ENCODE measurements around the gene SERP2. TPM values are rescaled to one million over a fixed set of nuclear protein-coding genes. Genes with fewer than 3 reads are reported as not detected.

Gene SERP2
- total RNA-seq, 1 experiment from 2014 or later = 1.8 TPM

GRCh38 chr13:44331912-44332851 is 41.4 kb upstream of the SERP2 start:
- Histone ChIP-seq H2BK20ac (ENCODE audit: low read depth, low read length, poor library complexity, severe bottlenecking) (no peak overlapping the region), H3T11ph (ENCODE audit: low read length) (no peak overlapping the region), H3K27ac (ENCODE audit: insufficient read length, low read depth, low read length) (no peak overlapping the region), H3K4me2 (ENCODE audit: insufficient read depth, insufficient read length, low read length) (no peak overlapping the region), H4K5ac (ENCODE audit: insufficient read length, low read depth, low read length) (no peak overlapping the region), H3K18ac (ENCODE audit: insufficient read length, low read depth, low read length) (no peak overlapping the region), H3K4me1 (ENCODE audit: insufficient read depth, low read length) (peaks cover 3% of the 10 kb centered on the region; the same call in 1 of the 2 replicates), H3K4ac (ENCODE audit: low read depth, low read length) (no peak overlapping the region), H3K14ac (ENCODE audit: insufficient read depth, low read length) (no peak overlapping the region; the same call in 1 of the 2 replicates), H4K20me1 (ENCODE audit: control insufficient read depth, insufficient read depth, insufficient read length) (no peaks in the 10 kb centered on the region), H3K56ac (ENCODE audit: insufficient read length, low read depth, low read length) (no peak overlapping the region), H3K23me2 (ENCODE audit: insufficient read length, low read depth, low read length, poor library complexity, severe bottlenecking) (no peaks in the 10 kb centered on the region), H3K27me3 (ENCODE audit: insufficient read depth, low read length) (no peaks in the 10 kb centered on the region), H3K79me1 (ENCODE audit: insufficient read depth, low read depth, low read length, poor library complexity, severe bottlenecking) (no peaks in the 10 kb centered on the region), H2AK5ac (ENCODE audit: insufficient read length, low read length) (no peak overlapping the region), H3K79me2 (ENCODE audit: insufficient read depth, low read length) (no peaks in the 10 kb centered on the region; the same call in 1 of the 2 replicates), H4K8ac (replicated peaks; ENCODE audit: insufficient read length, low read depth, low read length) (no peak overlapping the region), H2AFZ (ENCODE audit: low read length) (no peak overlapping the region), H2BK12ac (ENCODE audit: insufficient read length, low read depth, low read length) (no peak overlapping the region), H3K9me3 (ENCODE audit: control insufficient read depth, low read depth, low read length) (no peaks in the 10 kb centered on the region), H2BK5ac (ENCODE audit: insufficient read length, low read length) (no peak overlapping the region), H2BK120ac (ENCODE audit: low read depth, low read length, poor library complexity, severe bottlenecking) (no peak overlapping the region), H4K91ac (ENCODE audit: insufficient read length, low read depth, low read length) (no peak overlapping the region), H3K9ac (ENCODE audit: extremely low read depth, insufficient read length, low read length) (no peak overlapping the region), H2BK15ac (ENCODE audit: low read depth, low read length) (no peak overlapping the region), H3K23ac (ENCODE audit: insufficient read length, low read depth, low read length) (no peak overlapping the region)
- Mint-ChIP-seq H3K4me1 (peaks cover 18 to 33% of the 10 kb centered on the region in 2 experiments), H3K27ac (peak overlapping the region; percentile 8 to 83 (median 22); a peak in 1 of 7 replicates), H3K27me3 (ENCODE audit: low read depth) (peaks cover 4% of the 10 kb centered on the region), H3K36me3 (ENCODE audit: insufficient read depth in 1 of 3, low read depth in 3 of 3) (peaks cover 0 to 4% (median 3%) of the 10 kb centered on the region in 3 experiments; a peak in 2 of 7 replicates), H3K4me3 (no peak overlapping the region), H3K9me3 (peaks cover 11 to 13% of the 10 kb centered on the region in 2 experiments; a peak in 3 of 5 replicates)
- no CpG with 5 or more reads among the region's 7 CpGs for WGBS (ENCODE audit: extremely low coverage, insufficient read length, low lambda C conversion rate)
- TF ChIP-seq, protein P1, sequence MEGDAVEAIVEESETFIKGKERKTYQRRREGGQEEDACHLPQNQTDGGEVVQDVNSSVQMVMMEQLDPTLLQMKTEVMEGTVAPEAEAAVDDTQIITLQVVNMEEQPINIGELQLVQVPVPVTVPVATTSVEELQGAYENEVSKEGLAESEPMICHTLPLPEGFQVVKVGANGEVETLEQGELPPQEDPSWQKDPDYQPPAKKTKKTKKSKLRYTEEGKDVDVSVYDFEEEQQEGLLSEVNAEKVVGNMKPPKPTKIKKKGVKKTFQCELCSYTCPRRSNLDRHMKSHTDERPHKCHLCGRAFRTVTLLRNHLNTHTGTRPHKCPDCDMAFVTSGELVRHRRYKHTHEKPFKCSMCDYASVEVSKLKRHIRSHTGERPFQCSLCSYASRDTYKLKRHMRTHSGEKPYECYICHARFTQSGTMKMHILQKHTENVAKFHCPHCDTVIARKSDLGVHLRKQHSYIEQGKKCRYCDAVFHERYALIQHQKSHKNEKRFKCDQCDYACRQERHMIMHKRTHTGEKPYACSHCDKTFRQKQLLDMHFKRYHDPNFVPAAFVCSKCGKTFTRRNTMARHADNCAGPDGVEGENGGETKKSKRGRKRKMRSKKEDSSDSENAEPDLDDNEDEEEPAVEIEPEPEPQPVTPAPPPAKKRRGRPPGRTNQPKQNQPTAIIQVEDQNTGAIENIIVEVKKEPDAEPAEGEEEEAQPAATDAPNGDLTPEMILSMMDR (conservative IDR thresholded peaks at IDR 0.05) = no peak
- no peak for DNase-seq
